GM04504 (cell line): ENCODE data around the gene NEBL.

Experiments used
- DNase-seq: peaks from one replicate; pipeline ENCODE4 v3.0.0-alpha.2; 2012; ENCODE audit warnings: low read depth

Gene NEBL

DNA sequence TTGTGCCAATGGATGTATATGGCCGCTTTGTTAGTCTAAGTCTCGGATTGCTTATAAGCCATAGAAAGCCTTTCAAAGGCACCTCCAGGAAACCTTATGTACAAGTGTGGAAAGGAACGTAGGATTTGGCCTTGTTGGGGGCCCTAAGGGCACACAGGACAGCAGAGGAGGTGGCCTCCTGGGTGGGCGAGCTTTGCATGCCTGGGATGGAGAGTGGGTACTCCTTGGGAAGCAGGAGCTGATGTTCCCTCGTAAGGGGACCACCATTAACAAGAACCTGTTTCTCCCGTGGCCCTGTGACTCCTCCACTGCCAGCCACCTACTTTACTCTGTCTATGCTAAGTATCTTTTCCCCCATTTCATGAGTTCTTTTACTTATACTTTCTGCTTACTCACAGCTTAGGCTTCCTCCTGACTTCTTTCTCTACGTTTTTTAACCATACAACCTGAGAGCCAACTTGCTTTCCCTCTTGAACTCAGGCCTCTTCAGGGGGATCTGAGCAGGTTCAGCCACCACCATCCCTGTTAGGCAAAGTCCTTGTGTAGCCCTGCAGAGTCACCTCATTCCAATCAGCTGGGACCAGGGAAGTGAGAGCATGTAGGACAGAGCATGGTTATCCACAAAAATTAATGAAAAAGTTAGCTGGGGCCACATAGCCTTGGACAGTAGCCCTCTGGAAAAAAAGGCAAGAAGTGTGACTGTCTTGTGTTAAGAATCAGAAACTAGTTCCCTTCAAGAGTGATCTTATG, 118.9 kb downstream of the NEBL start:
- DNase-seq: no peak

DNA sequence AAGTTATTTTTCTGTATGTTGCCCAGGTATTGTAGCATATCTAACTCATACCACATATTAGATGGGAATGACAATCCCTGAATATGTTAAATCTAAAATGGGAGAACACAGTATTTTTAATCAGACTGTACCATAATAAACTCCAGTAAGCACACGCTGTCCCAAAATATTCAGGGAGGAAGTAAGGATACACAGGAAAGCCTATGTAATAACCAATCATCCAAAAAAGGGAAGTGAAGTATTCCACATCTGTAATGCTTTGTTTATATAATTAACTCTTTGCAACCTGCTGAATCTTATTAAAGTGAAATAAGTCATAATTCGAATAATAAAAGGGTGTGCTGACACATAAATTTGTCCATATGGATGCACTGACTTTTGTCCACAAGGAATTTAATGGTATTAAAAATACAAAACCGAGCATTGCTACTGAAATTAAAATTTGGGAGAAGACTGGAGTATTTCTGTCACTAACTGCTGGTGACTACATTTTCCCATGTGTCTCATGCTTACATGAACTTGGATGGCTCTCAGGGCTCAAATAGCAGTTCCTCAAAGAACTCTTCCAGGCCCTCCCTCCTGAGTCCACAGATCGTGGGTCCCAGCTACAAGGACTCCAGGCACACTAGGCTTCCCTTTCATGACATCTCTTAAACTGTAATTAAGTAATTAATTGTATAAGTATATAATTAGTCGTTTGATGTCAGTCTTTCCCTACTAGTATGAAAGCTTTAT, 120.6 kb downstream of the NEBL start:
- no peak for DNase-seq

DNA sequence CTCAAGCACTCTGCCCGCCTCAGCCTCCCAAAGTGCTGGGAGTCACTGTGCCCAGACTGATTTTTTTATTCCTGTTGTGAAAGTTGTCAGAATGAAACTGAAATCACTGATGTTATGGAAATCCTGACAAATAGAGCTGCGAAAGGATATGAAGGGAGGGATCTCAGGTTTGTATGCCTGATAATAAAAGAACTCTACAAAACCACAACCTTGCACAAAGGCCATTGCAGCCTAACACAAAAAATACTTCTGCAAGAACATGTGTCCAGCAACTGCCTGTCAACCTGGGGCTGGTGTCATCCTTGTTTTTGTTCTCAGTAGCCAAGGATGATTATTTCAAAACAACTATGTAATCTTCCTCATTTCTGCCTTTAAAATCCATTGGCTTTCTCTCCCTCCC, 126.1 kb downstream of the NEBL start:
- DNase-seq: no peak

DNA sequence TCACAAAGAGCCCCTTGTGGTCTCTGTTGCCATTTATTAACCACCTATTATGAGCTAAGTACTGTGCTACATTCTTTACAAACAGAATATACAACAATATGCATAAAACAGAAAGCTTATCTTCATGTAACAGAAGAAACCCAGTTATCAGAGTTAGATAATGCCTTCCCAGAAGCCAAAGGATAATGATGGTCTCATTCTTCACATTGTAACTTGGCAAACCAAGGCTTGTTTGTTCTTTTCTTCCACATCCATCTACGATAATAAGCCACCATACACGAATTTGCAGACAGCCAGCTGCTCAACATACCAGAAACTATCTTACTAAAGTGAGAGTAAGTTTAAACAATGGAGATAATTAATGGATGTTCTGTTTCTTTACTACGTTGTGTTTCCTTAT, 127.6 kb downstream of the NEBL start:
- DNase-seq: no peak

DNA sequence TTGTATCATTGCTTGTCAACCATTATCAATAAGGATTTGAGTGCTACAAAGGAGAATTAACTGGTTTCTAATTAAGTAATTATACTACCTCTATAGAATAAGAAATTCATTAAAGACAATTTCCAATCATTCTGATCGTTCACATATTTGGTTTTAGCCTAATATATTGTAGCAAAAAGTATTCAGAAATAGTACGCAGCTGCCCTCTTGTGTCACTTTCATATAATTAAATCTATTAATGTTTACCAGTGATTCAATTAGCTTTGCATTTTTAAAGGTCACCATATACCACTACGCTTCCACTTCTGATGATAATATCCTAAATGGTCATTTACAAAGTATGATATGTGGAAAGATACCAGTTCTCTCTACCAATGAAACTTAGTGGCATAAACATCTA, 128.3 kb downstream of the NEBL start:
- DNase-seq: no peak

DNA sequence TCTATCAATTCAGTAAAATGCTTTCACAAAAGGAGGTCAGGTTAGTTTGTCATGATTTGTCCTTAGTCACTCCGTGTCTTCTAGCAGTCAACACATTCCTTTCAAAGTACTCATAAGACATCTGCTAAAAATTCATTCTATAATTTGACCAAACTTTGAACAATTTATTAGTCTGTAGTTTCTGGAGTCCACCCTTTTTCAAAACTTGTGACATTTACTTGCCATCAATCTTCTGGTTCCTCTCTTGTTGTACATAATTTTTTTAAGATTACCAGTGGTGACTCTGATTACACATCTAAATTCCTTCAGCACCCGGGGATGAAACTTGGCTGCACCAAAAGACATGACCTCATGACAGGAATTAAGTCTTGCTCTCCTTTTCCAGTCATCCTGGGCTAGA, 130.1 kb downstream of the NEBL start:
- DNase-seq: peak; percentile 24

DNA sequence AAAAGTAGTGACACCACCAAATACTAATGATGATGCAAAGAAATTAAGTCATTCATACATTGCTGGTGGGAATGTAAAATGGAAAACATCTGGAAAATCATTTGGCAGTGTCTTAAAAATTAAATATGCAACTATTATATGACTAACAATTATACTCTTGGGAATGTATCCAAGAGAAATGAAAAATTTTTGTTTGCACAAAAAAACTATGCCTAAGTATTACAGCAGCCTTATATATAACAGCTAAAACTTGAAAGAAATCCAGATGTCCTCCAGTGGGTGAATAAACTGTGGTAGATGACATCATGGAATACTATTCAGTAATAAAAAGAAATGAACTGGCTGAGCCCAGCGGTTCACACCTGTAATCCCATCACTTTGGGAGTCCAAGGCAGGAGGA, 132.0 kb downstream of the NEBL start:
- no peak for DNase-seq

DNA sequence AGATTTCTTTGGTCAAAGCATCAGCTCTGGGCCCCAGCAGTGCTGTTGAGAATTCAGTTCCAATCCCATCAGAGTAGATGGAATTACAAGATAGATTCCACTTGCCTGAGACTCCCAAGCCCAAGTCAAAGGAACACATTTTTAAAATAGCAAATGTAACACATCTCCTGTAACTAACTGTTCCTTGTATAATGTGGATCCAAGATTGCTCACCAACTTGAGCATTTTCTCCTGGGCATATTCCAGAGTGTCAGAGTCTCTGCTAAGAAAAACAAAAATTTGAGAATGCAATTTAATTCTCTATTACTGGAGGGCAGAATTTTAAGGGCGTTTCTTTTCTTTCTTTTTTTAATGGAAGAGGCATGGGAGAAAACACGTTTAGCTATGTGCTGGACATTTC, 136.7 kb downstream of the NEBL start:
- DNase-seq: no peak

DNA sequence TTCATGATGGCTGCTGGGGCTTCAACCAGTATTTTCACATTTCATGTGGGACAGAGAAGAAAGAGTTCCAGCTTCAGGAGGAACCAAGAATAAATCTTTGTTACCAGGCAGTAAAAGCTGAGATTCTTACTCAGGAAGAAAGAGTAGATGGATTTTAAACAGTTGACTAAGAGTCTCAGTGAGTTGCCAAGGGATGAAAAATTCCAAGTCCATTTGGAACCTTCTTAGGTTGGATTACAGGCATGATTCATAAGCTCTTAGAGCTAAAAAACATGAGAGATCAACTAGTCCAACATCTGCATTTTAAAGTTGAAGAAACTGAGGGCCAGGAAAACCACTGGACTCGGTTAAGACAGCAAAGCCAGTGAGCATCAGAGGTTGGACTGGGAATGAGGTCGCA, 148.6 kb downstream of the NEBL start:
- no peak for DNase-seq

DNA sequence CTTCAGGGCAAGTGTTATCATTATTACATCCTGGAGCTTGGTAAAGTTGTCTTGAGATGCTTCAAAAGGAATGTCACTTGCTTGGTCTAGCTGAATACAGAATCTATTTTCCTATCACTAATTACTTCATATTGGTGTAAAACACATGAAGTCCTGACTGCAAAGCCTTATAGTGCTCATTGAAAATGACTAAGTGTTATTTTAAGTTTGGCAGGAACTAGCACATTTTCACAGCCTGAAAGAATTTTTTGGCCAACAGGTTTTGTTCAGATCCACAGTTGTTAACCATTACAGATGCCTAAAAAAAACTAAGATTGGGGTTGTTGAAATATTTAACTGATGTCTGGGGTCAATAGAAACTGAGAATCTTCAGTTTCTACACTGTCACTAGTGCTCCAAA, 149.3 kb downstream of the NEBL start:
- no peak for DNase-seq

DNA sequence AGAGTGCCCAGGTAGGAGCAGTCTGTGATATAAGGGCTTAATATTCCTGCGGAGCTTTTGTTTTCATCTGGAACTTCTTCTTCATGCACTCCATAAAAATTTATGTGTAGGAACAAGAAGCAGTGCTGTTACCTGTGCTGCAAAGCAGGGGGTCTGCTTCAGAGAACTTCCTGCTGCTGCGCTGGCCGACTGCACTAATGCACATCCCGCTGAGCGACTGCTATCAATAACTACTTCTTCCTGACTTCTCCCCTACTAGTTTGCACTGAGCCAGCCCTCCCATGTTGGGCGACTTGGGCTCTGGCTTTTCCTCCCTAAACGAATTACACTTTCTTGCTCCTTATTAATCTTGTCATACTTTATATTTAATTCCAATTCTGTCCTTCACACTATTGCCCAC, 150.3 kb downstream of the NEBL start:
- DNase-seq: no peak

DNA sequence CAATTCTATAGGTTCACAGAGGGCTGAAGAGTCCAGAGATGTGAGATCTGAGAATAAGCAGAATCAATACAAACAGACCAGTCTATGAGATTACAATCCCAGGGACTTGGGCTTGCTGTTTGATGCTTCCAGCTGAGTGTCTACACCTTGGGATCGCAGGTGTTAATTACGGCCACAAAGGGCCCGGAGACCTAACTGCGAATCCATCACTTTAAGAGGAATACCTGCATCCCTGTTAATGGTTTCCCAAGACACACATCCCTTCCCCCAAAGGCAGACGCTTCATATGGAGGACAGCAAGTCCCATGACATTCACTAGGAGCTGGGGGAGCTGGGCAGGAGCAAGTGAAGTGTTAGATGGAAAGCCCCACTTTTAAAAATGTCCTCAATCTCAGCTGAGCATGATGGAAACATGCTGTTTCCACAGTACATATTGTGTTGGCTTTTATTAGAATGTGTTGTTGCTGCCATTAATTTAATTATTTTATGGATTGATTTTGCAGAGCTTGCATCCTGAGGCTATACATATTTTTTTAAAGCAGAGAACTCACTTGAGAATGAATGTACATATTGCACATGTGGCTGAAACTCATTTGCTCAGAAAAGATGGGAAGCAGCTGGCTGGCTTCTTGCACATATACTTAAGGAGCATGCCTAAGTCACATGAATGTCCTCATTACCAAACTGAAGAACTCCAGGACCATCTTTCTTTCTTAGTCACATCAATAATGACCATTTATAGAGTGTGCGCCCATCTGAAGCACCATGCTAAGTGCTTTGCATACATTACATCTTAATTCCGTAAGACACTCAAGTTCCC, 151.3 kb downstream of the NEBL start:
- DNase-seq: no peak

DNA sequence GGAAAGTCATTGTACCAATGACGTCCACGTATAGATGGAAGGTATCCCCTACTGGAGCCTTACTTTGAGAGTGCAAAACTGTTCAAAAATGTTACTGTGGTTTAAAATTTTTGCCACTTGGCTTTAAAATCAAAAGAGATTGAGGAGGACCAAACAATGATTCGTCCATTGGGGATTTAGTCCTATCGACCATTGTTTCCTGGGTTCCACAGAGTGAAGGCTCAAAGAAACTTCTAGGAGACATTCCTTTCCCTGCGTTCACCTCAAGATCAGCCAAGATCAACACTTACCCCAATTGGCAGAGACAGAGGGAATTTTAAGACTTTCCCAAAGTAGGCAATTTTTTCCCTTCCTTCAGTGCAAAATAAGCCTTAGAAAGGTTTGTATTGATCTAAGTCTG, 152.3 kb downstream of the NEBL start:
- DNase-seq: no peak

DNA sequence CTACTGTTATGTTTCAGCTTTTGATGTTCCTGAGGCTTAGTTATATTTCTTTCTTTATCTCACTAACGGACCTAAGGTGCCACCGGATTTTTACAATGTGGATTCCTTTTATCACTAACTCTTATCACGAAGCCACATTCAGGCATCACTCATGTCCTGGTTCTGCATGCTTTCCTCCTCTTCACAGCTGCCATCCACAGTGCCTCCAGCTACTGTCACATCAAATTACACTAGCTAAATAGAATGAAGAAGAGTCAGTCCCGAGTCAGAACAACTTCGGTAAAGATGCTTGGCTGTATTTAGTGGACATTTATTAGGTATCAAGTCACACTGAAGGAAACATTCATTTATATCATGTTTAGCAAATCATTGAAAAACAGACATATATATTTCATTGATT, 153.2 kb downstream of the NEBL start:
- DNase-seq: no peak

DNA sequence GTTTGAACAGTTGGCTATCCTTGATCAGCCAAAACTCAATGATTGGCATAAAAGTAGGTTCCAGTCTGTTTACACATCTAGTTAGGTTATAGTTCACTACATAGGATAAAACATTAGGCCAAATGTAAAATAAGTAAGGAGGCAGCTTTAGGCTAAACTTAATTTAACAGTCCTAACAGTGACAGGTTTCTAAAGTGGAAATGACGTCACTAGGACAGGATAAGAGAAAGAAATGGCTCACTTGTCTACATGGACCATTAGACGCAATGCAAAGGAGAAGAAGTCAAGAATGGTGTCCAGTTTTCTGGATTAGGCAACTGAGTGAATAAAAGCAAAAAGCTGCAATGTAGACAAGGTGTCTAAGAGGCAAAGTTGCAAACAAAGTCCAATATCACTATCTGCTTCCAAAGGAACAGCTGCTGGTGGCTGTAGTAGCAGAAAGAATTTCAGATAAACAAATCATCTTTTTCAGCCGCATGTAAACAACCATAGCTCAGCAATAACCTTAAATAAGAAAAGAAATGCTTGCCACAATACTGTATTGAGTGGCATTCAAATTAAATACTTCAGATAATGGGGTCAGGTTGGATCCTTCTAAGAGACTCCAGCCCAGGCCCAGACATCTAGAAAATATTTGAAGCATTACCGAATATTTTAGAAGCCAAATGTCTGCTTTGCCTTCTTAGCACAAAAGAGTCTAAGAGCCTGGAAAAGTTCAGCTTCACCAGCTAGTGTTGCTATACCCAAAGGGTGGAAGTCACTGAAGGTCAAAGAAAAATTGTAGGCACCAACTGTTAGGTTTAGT, 154.2 kb downstream of the NEBL start:
- no peak for DNase-seq

DNA sequence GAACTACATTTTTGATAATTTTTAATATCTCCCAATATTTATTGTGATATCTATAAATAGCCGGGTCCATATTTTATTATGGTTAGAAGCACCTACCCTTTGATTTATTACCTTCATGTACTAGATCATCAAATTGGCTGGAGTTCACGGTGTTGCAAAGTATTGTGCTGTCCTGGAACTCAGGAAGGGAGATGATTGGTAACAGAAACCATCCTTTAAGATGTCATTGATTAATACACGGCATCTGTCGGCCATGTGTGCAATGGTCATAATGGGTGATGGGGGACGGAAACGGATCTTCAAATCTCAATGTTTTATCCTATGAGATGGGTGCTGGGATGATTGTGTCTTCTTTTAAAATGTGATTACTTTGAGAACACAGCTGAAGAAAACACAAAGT, 157.0 kb downstream of the NEBL start:
- no peak for DNase-seq

DNA sequence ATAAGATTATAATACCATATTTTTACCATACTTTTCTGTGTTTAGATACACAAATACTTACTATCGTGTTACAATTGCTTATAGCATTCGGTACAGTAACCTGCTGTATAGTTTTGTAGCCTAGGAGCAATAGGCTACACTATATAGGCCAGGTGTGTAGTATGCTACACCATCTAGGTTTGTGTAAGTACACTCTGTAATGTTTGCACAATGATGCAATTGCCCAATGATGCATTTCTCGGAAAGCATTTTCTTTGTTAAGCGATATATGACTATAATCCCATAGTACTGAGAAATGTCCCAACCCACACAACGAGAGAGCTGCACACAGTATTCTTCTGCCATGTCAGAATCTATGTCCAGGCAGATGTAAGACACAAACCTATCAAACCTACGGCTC, 160.0 kb downstream of the NEBL start:
- no peak for DNase-seq
